GM21737 (cell line): ENCODE results near the gene PSMG4.
A peak's percentile ranks its signal among the peaks of the same experiment; 100 is the strongest.

ENCODE experiments used
- ATAC-seq: cut with Tn5 transposase; IDR thresholded peaks from one replicate; pipeline ENCODE4 v1.9.1; 2021; ENCODE audit warnings: mild to moderate bottlenecking, moderate library complexity; ENCODE audit not compliant: unreplicated experiment

Gene PSMG4

GRCh38 chr6:3258720-3259490, at the start of gene PSMG4:
Gene PSMG4, plus strand, starts transcription at chr6:3258947. Its CDS starts 76 bp downstream, at chr6:3259023.
- ATAC-seq: peak; percentile 85

GRCh38 chr6:3209114-3210023, 49.4 kb upstream of the PSMG4 start:
- ATAC-seq: peak; percentile 46

GRCh38 chr6:3210024-3210610, 48.6 kb upstream of the PSMG4 start:
- ATAC-seq: peak; percentile 9

GRCh38 chr6:3211681-3212080, 47.1 kb upstream of the PSMG4 start:
- no peak for ATAC-seq

GRCh38 chr6:3212261-3212660, 46.5 kb upstream of the PSMG4 start:
- ATAC-seq: no peak

- ATAC-seq: no peak
Observed at GRCh38 chr6:3213334-3213695, 45.4 kb upstream of the PSMG4 start.

GRCh38 chr6:3214898-3215297, 43.8 kb upstream of the PSMG4 start:
- ATAC-seq: no peak

- ATAC-seq: no peak
Observed at GRCh38 chr6:3217286-3217685, 41.5 kb upstream of the PSMG4 start.

- ATAC-seq: no peak
Observed at GRCh38 chr6:3218266-3218665, 40.5 kb upstream of the PSMG4 start.

- no peak for ATAC-seq
Observed at GRCh38 chr6:3220366-3220765, 38.4 kb upstream of the PSMG4 start.

- no peak for ATAC-seq
Observed at GRCh38 chr6:3221578-3221977, 37.2 kb upstream of the PSMG4 start.

GRCh38 chr6:3222506-3223038, 36.2 kb upstream of the PSMG4 start:
- ATAC-seq: no peak

- ATAC-seq: no peak
Observed at GRCh38 chr6:3226042-3226441, 32.7 kb upstream of the PSMG4 start.

GRCh38 chr6:3226481-3227362, 32.0 kb upstream of the PSMG4 start:
- no peak for ATAC-seq

- ATAC-seq: no peak
Observed at GRCh38 chr6:3227363-3228045, 31.2 kb upstream of the PSMG4 start, which contains the start of gene TUBB2B. Gene TUBB2B, minus strand, starts transcription at chr6:3227653. Its CDS starts 110 bp downstream, at chr6:3227543.

GRCh38 chr6:3228046-3228671, 30.6 kb upstream of the PSMG4 start:
- no peak for ATAC-seq

GRCh38 chr6:3228771-3229565, 29.8 kb upstream of the PSMG4 start:
- ATAC-seq: no peak

GRCh38 chr6:3229566-3230178, 29.1 kb upstream of the PSMG4 start:
- ATAC-seq: no peak
